Measurements from ENCODE around the gene USP7. TPM values are rescaled to one million over a fixed set of nuclear protein-coding genes. Genes with fewer than 3 reads are reported as not detected.

Gene USP7
- total RNA-seq, 1 donor from 2014 or later, result 71.3 TPM

Other genes with a start within 250 kb of the USP7 start
- gene TMEM186, start 166.3 kb downstream of the USP7 start, total RNA-seq, result 7.4 TPM
- 7.6 TPM for gene PMM2, start 166.1 kb downstream of the USP7 start, total RNA-seq
- 138 TPM for gene CARHSP1, start 94.9 kb downstream of the USP7 start, total RNA-seq
- gene LITAFD, start 81.6 kb downstream of the USP7 start, total RNA-seq, result not detected
- gene HAPSTR1, start 127.7 kb upstream of the USP7 start, total RNA-seq, result 91.7 TPM